HUES64 (cell line): ENCODE results near the gene STARD6.
"Not testable (repeated sequence)": the region's sequence is repeated elsewhere in the genome, so short reads cannot be mapped to it uniquely, and the experiment has no call there.

Experiments used
- H3K27ac ChIP-seq: 2 replicates; pipeline ENCODE4 v1.7.0; 2013; ENCODE audit warnings: low read depth, low read length, inconsistent platforms
- H3K27me3 ChIP-seq: 2 replicates; pipeline ENCODE4 v1.6.1; 2013; ENCODE audit warnings: mild to moderate bottlenecking, low read length; ENCODE audit not compliant: insufficient read depth
- H3K36me3 ChIP-seq: 2 replicates; pipeline ENCODE4 v1.6.1; 2013; ENCODE audit warnings: mild to moderate bottlenecking, low read length; ENCODE audit not compliant: insufficient read depth
- H3K4me1 ChIP-seq: 2 replicates; pipeline ENCODE4 v1.6.1; 2013; ENCODE audit warnings: mild to moderate bottlenecking, low read length, moderate library complexity; ENCODE audit not compliant: insufficient read depth
- H3K4me3 ChIP-seq: 2 replicates; pipeline ENCODE4 v1.5.1; 2013; ENCODE audit warnings: mild to moderate bottlenecking, low read length, moderate library complexity
- H3K9ac ChIP-seq: 2 replicates; pipeline ENCODE4 v1.6.1; 2013; ENCODE audit warnings: mild to moderate bottlenecking, low read depth, low read length
- H3K9me3 ChIP-seq: 2 replicates; pipeline ENCODE4 v1.6.1; 2013; ENCODE audit warnings: low read depth, low read length; ENCODE audit not compliant: insufficient read depth
- WGBS: fragments of 150-250, 120-280 bp; methylation state at CpG from one replicate; pipeline ENCODE4 v1.1.7; 2013; ENCODE audit warnings: missing lambda C conversion rate; 5-methylcytosine and 5-hydroxymethylcytosine counted together

The STARD6 gene

DNA sequence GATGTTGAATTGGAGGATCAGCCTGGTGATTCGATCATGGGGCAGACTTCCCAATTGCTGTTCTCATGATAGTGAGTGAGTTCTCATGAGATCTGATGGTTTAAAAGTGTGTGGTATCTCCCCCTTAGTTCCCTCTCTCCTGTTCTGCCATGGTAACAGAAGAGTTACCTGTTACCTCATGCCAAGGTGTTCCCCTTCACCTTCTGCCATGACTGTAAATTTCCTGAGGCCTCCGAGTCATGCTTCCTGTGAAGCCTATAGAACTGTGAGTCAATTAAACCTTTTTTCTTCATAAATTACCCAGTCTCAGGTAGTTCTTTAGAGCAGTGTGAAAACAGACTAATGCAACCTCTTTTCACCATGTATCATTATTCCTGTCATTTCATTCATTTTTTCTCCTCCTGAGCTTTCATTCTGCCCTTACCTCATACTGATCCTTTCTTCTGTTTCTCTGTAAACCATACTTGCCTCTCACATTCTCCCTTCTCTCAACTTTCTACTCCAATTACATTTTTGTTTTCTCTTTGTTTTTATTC, 22.0 kb downstream of the STARD6 start:
- H3K9me3 ChIP-seq = no peaks in the 10 kb centered on the region; the same call in 1 of the 2 replicates
- 93% methylated on average over 2 of the region's 2 CpGs for WGBS
- no peaks in the 10 kb centered on the region for H3K4me1 ChIP-seq
- H3K9ac ChIP-seq = no peak overlapping the region
- H3K4me3 ChIP-seq = no peak overlapping the region
- H3K27ac ChIP-seq = no peak overlapping the region
- H3K27me3 ChIP-seq = no peaks in the 10 kb centered on the region
- H3K36me3 ChIP-seq = no peaks in the 10 kb centered on the region

DNA sequence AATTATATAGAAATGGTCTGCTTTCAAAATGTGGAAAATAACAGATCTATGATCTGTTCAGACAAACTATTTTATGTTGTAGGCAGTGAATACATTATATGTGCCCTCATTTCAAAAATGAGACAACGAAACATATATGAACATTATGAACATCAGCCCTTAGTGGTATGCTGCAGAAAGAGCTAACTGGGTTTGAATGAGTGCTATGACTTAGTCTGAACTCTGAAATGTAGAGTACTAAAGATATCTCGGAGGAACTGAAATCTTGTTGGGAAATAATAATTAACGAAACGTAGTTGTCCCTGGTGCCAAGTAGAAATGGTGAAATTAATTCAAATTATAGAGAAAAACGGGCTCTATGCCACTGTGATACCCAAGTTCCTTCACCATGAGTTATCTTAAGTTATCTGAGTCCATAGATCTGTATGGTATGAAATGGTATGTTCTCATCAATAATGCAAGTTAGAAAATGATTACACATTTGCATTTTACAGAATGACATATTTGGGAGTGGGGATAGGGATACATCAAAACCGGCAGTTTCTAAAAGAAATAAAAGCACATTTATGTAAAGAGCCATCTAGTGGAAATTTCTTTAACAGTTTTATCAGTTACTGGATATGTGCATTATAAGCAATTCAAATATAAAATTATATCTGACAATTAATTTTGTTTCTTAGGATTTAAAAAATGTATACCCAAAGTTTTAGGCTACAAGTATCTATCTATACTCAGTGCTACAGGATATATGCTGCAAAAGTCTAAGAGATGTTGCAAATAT, 26.7 kb downstream of the STARD6 start:
- 92% methylated on average over 4 of the region's 6 CpGs for WGBS
- Histone ChIP-seq H3K27ac (no peak overlapping the region), H3K9ac (no peak overlapping the region), H3K4me3 (no peak overlapping the region), H3K4me1 (no peaks in the 10 kb centered on the region), H3K36me3 (no peaks in the 10 kb centered on the region), H3K27me3 (no peaks in the 10 kb centered on the region), H3K9me3 (no peaks in the 10 kb centered on the region)

DNA sequence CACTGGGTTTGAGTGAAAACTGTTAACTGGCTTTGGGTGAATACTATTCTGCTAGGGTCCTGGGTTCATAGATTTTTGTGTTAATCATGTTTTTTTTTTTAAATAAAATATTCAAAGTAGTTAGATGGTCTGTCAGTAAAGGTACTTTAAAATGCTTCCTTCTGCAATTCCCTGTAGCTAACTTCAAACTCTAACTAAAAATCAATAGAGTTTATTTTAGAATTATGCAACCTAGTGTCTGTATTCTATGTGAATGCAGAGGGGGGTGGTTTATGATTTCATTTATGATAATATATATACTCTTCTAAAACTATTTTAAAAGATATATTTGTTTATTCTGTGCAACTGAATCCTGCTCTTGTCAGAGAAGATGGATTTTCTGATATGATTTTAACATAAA, 27.9 kb downstream of the STARD6 start:
- no peaks in the 10 kb centered on the region for H3K27me3 ChIP-seq
- no peak overlapping the region for H3K4me3 ChIP-seq
- no peak overlapping the region for H3K27ac ChIP-seq
- no peaks in the 10 kb centered on the region for H3K9me3 ChIP-seq
- no peaks in the 10 kb centered on the region for H3K36me3 ChIP-seq
- no peak overlapping the region for H3K9ac ChIP-seq
- no peaks in the 10 kb centered on the region for H3K4me1 ChIP-seq

DNA sequence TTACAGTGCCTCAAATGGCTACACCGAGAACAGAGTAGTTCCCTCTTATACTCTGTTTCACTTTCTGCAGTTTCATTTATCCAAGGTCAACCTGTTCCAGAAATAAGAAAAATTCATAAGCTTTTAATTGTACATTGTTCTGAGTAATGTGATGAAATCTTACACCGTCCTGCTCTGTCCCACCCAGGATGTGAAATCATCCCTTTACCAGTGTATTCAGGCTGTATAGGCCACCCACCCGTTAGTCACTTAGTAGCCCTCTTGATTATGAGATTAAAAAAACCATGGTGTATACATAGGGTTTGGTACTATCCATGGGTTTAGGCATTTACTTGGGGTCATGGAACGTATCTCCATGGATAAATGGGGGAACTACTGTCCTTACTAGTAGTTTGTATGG, 29.8 kb downstream of the STARD6 start:
- Histone ChIP-seq H3K27ac (no peak overlapping the region), H3K4me3 (no peak overlapping the region), H3K36me3 (no peaks in the 10 kb centered on the region), H3K9ac (no peak overlapping the region), H3K27me3 (no peaks in the 10 kb centered on the region), H3K9me3 (no peaks in the 10 kb centered on the region), H3K4me1 (no peaks in the 10 kb centered on the region)
- WGBS = 90% methylated on average over 4 of the region's 4 CpGs

DNA sequence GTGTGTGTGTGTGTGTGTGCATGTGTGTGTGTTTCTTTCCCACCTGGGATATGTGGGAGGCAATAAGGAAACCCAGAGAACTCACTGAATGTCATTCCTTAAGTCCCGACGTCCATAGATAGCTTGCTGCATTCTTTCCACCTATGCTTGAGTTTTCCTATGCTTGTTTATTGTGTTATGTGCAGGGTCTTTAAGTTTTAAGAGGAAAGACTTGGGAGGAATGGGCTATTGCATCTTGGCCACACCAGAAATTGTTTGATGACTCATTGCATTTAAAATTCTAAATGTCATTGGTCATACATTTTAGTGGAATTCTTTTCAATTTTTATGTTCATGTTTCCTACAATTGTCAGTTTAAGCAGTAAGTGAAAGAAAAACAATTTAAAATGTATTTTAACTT, 33.7 kb downstream of the STARD6 start:
- H3K36me3 ChIP-seq = no peaks in the 10 kb centered on the region
- H3K9ac ChIP-seq = no peak overlapping the region
- H3K27ac ChIP-seq = no peak overlapping the region
- no peak overlapping the region for H3K4me3 ChIP-seq
- WGBS = 84% methylated on average over 2 of the region's 2 CpGs
- no peaks in the 10 kb centered on the region for H3K9me3 ChIP-seq
- peaks cover 13% of the 10 kb centered on the region for H3K4me1 ChIP-seq
- no peaks in the 10 kb centered on the region for H3K27me3 ChIP-seq

DNA sequence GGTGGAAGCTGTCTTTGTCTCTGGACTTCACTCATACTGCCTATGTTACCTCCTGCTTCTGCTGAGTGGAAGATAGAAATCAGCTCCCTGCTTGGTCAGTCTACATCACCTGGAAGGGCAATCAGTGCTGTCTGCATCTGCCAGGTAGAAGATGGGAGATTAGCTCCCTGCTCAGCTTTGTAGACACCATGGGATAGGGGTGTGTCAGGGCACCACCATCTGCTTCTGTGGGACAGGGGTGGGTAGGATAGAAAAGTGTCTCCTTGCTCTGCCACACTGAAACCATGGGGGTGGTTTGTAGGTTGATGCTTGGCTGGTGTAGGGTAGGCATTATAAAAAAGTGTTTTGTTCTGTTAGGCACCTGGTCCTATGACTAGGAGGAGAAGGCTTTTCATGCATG, 34.1 kb downstream of the STARD6 start:
- H3K36me3 ChIP-seq = no peaks in the 10 kb centered on the region
- H3K27ac ChIP-seq = no peak overlapping the region
- H3K9ac ChIP-seq = no peak overlapping the region
- H3K27me3 ChIP-seq = no peaks in the 10 kb centered on the region
- peaks cover 13% of the 10 kb centered on the region for H3K4me1 ChIP-seq
- H3K9me3 ChIP-seq = no peaks in the 10 kb centered on the region
- no peak overlapping the region for H3K4me3 ChIP-seq

DNA sequence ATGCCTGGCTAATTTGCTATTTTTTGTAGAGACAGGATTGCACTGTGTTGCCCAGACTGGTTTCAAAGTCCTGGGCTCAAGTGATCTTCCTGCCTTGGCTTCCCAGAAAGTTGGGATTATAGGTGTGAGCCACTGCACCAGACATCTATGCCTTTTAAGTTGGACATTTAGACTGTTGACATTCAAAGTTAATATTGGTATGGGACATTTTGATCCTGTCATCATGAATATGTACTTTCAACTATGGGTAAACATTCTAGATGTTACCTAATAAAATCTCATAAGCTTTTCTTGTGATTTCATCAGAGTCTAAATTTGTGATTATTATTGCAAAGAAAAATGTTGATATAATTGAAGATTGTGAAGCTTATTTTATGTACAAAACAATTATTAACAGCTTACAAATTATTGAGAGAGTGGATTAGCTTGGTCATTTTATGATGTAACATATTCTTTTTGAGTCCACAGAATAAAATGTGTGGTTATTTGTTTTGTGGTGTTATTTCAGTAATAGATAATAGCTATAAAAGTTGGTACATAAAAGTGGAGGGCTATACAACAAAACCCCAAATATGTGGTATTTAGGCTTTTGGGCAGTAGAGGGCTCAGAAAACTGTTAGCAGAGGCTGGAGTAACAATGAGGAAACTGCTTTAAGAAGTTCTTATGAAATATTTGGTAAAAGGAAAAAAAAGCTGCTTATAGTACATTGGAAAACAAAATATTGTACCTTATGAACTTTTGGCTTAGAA, 41.4 kb downstream of the STARD6 start:
- Histone ChIP-seq H3K27ac (no peak overlapping the region), H3K9ac (no peak overlapping the region), H3K4me1 (peaks cover 13% of the 10 kb centered on the region), H3K4me3 (no peak overlapping the region), H3K36me3 (no peaks in the 10 kb centered on the region), H3K27me3 (no peaks in the 10 kb centered on the region), H3K9me3 (no peaks in the 10 kb centered on the region)

DNA sequence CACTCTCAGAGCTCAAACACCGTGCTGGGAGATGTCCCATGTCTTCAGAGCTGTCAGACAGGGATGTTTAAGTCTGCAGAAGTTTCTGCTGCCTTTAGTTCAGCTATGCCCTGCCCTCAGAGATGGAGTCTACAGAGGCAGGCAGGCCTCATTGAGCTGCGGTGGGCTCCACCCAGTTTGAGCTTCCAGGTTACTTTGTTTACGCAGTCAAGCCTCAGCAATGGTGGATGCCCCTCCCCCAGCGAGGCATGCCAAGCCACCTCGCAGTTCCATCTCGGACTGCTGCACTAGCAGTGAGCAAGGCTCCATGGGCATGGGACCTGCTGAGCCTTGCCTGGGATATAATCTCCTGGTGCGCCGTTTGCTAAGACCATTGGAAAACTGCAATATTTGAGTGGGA, 48.1 kb downstream of the STARD6 start:
- not testable (repeated sequence) for H3K27me3 ChIP-seq, H3K4me1 ChIP-seq, H3K9ac ChIP-seq, H3K9me3 ChIP-seq, H3K36me3 ChIP-seq, H3K27ac ChIP-seq, H3K4me3 ChIP-seq
- 87% methylated on average over 8 of the region's 8 CpGs for WGBS

DNA sequence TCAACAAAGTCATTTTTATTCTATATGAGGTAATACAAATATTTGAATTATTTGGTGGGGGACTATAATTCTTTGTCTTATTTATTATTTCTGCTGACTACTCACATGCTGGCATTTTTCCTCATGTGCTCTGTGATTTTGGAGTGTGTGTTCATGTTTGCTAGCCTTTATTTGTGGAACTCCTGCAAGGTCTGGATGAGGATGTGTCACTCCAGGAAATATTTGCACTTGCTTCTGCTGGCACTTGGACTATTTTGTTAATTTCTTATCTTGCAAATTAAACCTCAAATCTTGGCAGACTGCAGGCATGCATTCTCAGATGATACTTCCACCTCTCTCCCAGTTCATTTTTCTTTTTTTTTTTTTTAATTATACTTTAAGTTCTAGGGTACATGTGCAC, 54.2 kb downstream of the STARD6 start:
- no peaks in the 10 kb centered on the region for H3K27me3 ChIP-seq
- H3K4me1 ChIP-seq = no peaks in the 10 kb centered on the region

DNA sequence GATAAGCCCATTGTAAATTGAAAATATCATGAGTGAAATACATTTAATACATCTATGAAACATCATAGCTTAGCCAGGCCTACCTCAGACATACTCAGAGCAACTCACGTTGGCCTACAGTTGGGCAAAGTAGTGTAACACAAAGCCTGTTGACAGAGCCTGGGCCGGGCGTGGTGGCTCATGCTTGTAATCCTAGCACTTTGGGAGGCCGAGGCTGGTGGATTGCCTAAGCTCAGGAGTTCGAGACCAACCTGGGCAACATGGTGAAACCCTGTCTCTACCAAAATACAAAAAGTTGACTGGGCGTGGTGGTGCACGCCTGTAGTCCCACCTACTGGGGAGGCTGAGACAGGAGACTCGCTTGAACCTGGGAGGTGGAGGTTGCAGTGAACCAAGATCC, 58.7 kb downstream of the STARD6 start:
- not testable (repeated sequence) for H3K4me3 ChIP-seq, H3K27ac ChIP-seq, H3K4me1 ChIP-seq, H3K9ac ChIP-seq, H3K27me3 ChIP-seq
- Histone ChIP-seq H3K36me3 (peaks cover 23% of the 10 kb centered on the region), H3K9me3 (peaks cover 23% of the 10 kb centered on the region)
- WGBS = 93% methylated on average over 8 of the region's 8 CpGs

More for the DNA sequence above, 54.2 kb downstream of the STARD6 start:
- peaks cover 13% of the 10 kb centered on the region for H3K9me3 ChIP-seq
- H3K9ac ChIP-seq = no peak overlapping the region
- H3K4me3 ChIP-seq = no peak overlapping the region
- H3K36me3 ChIP-seq = 0 out of 2 replicates have a peak, but pooled peaks cover 2% of the 10 kb centered on the region
- no peak overlapping the region for H3K27ac ChIP-seq

DNA sequence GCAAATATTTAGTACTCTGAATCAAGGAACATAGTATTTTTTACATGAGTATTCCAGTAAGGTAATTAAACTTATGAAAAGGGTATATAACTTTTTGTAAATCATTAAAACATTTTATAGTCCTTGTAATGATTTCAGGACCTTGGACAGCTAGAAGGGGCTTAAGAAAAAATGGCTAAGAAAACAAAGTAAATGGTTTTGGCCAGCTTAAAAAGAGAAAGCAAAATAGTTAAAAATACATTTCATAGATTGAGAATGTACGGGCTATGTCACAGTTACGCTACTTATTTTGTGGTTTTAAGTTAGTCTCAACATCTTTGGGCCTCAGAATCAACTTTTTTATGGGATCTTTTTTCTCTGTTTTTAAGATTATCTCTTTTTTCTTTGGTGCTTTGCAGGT, 61.6 kb downstream of the STARD6 start:
- Histone ChIP-seq H3K27me3 (no peaks in the 10 kb centered on the region), H3K27ac (no peak overlapping the region), H3K9ac (no peak overlapping the region), H3K4me1 (no peaks in the 10 kb centered on the region), H3K9me3 (peaks cover 23% of the 10 kb centered on the region), H3K4me3 (no peak overlapping the region), H3K36me3 (peaks cover 52% of the 10 kb centered on the region)
- 95% methylated on average over 2 of the region's 2 CpGs for WGBS
